Measurements from ENCODE around the gene PYDC1. TPM values are rescaled to one million over a fixed set of nuclear protein-coding genes. Genes with fewer than 3 reads are reported as not detected.
"Not testable (repeated sequence)": the region's sequence is repeated elsewhere in the genome, so short reads cannot be mapped to it uniquely, and the experiment has no call there.

The PYDC1 gene
- total and polyA plus RNA-seq, 2 donors (not counting 3 experiments of a cell fraction or from before 2014, with no cell fraction given), result not detected

DNA sequence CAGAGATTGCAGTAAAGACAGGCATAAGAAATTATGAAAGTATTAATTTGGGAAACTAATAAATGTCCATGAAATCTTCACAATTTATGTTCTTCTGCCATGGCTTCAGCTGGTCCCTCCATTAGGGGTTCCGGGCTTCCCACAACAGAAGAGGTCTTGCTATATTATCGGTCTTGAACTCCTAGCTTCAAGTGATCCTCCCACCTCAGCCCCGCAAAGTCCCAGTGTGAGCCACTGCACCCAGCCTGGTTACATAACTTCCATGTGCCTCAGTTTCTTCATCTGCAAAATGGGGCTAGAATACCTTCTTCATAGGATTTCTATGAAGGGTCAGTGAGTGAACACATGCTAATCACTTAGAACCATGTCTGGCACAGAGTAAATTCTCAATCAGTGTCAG lies 29.4 kb upstream of the PYDC1 start:
- no peak for TF ChIP-seq FOS (IDR thresholded peaks at IDR 0.05; ENCODE audit: borderline replicate concordance, insufficient read depth, low read length)
- no peak for TF ChIP-seq POLR2A (IDR thresholded peaks at IDR 0.05; ENCODE audit: low read depth, low read length)
- TF ChIP-seq MAX (IDR thresholded peaks at IDR 0.05; ENCODE audit: insufficient read depth, insufficient read length), result no peak
- POLR2A ChIA-PET, result no interaction called here
- no peak overlapping the region for H3K9ac ChIP-seq (replicated peaks; ENCODE audit: extremely low read depth, insufficient read depth, low read length)
- no peaks in the 10 kb centered on the region for H3K9me3 ChIP-seq (replicated peaks; ENCODE audit: control insufficient read depth, insufficient read depth, low read length)
- CTCF ChIA-PET, result interaction anchor here (0.9 kb wide), 1 partner anchor 9 kb away, joined by 3 read pairs; no protein-coding TSS in a partner anchor
- H2AFZ ChIP-seq (ENCODE audit: low read depth, low read length), result no peak overlapping the region
- H3K9me1 ChIP-seq (replicated peaks; ENCODE audit: control insufficient read depth, extremely low read depth, insufficient read depth, low read length), result no peaks in the 10 kb centered on the region
- intact Hi-C loops (cut with micrococcal nuclease) (no loop called here), dilution Hi-C loops (cut with MboI; ENCODE audit: extremely low pct_ligation_motif_present, low sequenced_read_pairs) (no loop called here)
- no peak overlapping the region for H3K4me2 ChIP-seq (ENCODE audit: insufficient read depth, low read length)
- no peaks in the 10 kb centered on the region for H3K79me2 ChIP-seq (ENCODE audit: control insufficient read depth, insufficient read depth, low read length)
- H4K20me1 ChIP-seq (replicated peaks; ENCODE audit: control insufficient read depth, extremely low read depth, insufficient read depth, low read length), result no peaks in the 10 kb centered on the region
- no peak overlapping the region for H3K4me3 ChIP-seq (replicated peaks in 1 of 3; ENCODE audit: insufficient read depth in 1 of 3, low read depth in 1 of 3, low read length in 3 of 3)
- no peaks in the 10 kb centered on the region for H3K4me1 ChIP-seq (ENCODE audit: control insufficient read depth, extremely low read depth, insufficient read depth, low read length)
- no peak for DNase-seq (ENCODE audit: low read depth, low spot score)
- H3K27ac ChIP-seq (ENCODE audit: insufficient read depth, low read depth, low read length), result no peak overlapping the region
- no peak for FAIRE-seq
- H3K27me3 ChIP-seq (ENCODE audit: control insufficient read depth in 2 of 2, insufficient read depth in 2 of 2, low read length in 2 of 2), result peaks cover 2 to 5% of the 10 kb centered on the region in 2 experiments
- BruUV-seq (replicated peaks), result no TSS peak
- no peaks in the 10 kb centered on the region for H3K36me3 ChIP-seq (ENCODE audit: control insufficient read depth in 2 of 2, extremely low read depth in 1 of 2, insufficient read depth in 2 of 2, low read length in 2 of 2)

- H3K27ac ChIP-seq (ENCODE audit: insufficient read depth, low read depth, low read length); CTCF ChIA-PET; H3K27me3 ChIP-seq (ENCODE audit: control insufficient read depth in 2 of 2, insufficient read depth in 2 of 2, low read length in 2 of 2); H3K79me2 ChIP-seq (ENCODE audit: control insufficient read depth, insufficient read depth, low read length); H3K9me3 ChIP-seq (replicated peaks; ENCODE audit: control insufficient read depth, insufficient read depth, low read length); H3K4me2 ChIP-seq (ENCODE audit: insufficient read depth, low read length); H3K9me1 ChIP-seq (replicated peaks; ENCODE audit: control insufficient read depth, extremely low read depth, insufficient read depth, low read length); H3K4me3 ChIP-seq (replicated peaks in 1 of 3; ENCODE audit: insufficient read depth in 1 of 3, low read depth in 1 of 3, low read length in 3 of 3); H4K20me1 ChIP-seq (replicated peaks; ENCODE audit: control insufficient read depth, extremely low read depth, insufficient read depth, low read length); FAIRE-seq; POLR2A ChIA-PET; H2AFZ ChIP-seq (ENCODE audit: low read depth, low read length); H3K36me3 ChIP-seq (ENCODE audit: control insufficient read depth in 2 of 2, extremely low read depth in 1 of 2, insufficient read depth in 2 of 2, low read length in 2 of 2); DNase-seq (ENCODE audit: low read depth, low spot score); intact Hi-C loops (cut with micrococcal nuclease); BruUV-seq (replicated peaks); H3K9ac ChIP-seq (replicated peaks; ENCODE audit: extremely low read depth, insufficient read depth, low read length); dilution Hi-C loops (cut with MboI; ENCODE audit: extremely low pct_ligation_motif_present, low sequenced_read_pairs); H3K4me1 ChIP-seq (ENCODE audit: control insufficient read depth, extremely low read depth, insufficient read depth, low read length): not testable (repeated sequence)
These were observed 28.7 kb upstream of the PYDC1 start for GRCh38 chr16:31245598-31245997.
